ENCODE results near the gene ZNF205.

ZNF205 gene

DNA sequence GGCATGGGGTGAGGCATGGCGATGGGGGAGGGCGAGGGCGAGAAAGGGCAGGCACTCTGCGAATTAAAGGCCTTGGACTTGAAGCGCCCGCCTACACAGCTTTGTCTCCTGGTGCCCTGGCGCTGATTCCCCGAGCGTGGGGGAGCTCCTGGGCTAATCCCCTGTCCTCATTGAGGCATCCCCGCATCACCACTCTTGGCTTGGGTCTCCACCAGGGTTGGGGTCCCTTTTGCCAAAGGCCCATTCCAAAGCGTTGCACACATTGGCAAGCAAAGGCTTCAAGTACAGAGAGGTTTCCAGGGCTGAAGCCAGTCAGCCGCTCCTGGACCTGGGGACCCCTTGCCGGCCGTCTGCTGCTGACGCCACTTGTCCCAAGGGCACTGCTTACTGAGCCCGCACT is 8.0 kb downstream of the ZNF205 start:
- no peak overlapping the region for H2AFZ ChIP-seq (ENCODE audit: insufficient read depth, low read length, poor library complexity)
- no peak overlapping the region for H3K4me2 ChIP-seq (ENCODE audit: low read length)
- DNase-seq, result no peak
- H3K18ac ChIP-seq (ENCODE audit: low read length), result no peak overlapping the region
- H3K79me2 ChIP-seq (ENCODE audit: control insufficient read depth, insufficient read depth, low read length, poor library complexity), result no peaks in the 10 kb centered on the region
- no peaks in the 10 kb centered on the region for H3K27me3 ChIP-seq (ENCODE audit: insufficient read depth, low read length)
- H3K9ac ChIP-seq (ENCODE audit: low read length), result no peak overlapping the region
- peaks cover 3 to 4% of the 10 kb centered on the region in 2 experiments for H3K4me1 ChIP-seq (ENCODE audit: control insufficient read depth in 1 of 2, insufficient read depth in 2 of 2, low read length in 2 of 2)
- H4K8ac ChIP-seq (ENCODE audit: low read depth, low read length), result no peak overlapping the region
- no peak overlapping the region for H2BK5ac ChIP-seq (ENCODE audit: low read depth, low read length, poor library complexity)
- H3K4ac ChIP-seq (ENCODE audit: low read depth, low read length), result no peak overlapping the region
- no peak overlapping the region for H2BK120ac ChIP-seq (ENCODE audit: insufficient read depth, low read length, poor library complexity)
- H3K9me3 ChIP-seq (ENCODE audit: insufficient read depth, low read depth, low read length), result no peaks in the 10 kb centered on the region
- no peak overlapping the region for H3K27ac ChIP-seq (ENCODE audit: low read depth, low read length)
- H3K79me1 ChIP-seq (ENCODE audit: low read length), result no peaks in the 10 kb centered on the region
- no peak overlapping the region for H3K4me3 ChIP-seq (ENCODE audit: low read depth, low read length)
- no peak overlapping the region for H3K23ac ChIP-seq (ENCODE audit: low read length)
- H3K36me3 ChIP-seq (ENCODE audit: control insufficient read depth in 1 of 2, insufficient read depth in 2 of 2, low read length in 2 of 2), result peaks cover 42 to 45% of the 10 kb centered on the region in 2 experiments
- WGBS (ENCODE audit: extremely low coverage, insufficient coverage, insufficient read length), result no CpG with 5 or more reads among the region's 16 CpGs
- H3K14ac ChIP-seq (ENCODE audit: low read length), result no peak overlapping the region
- H2BK12ac ChIP-seq (ENCODE audit: low read length), result no peak overlapping the region
- no peak overlapping the region for H2AK5ac ChIP-seq (ENCODE audit: low read length)
- H4K91ac ChIP-seq (ENCODE audit: low read depth, low read length), result no peak overlapping the region
- H4K12ac ChIP-seq (ENCODE audit: low read depth, low read length), result no peak overlapping the region

DNA sequence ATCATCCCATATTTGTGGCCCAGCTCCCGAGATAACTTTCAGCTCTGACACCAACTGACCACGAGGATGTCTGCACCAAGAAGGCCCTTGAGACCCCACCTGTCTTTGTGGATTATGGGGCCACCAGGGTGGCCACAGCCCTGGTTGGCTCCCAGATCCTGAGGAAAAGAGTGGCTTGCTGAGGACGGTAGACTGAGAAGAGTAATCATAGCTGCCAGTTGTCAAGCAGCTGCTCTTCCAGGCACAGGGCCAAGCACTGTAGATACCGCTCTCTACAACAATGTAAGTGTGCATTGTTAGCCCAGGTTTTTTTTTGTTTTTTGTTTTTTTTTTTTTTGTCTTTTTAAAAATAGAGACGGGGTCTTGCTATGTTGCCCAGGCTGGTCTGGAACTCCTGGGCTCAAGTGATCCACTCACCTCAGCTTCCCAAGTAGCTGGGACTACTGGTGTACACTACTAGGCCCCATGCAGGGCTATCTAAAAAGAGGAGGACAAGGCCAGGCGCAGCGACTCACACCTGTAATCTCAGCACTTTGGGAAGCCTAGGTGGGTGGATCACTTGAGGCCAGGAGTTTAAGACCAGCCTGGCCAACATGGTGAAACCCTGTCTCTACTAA is 9.6 kb downstream of the ZNF205 start:
- H3K79me1 ChIP-seq (ENCODE audit: low read length), result no peaks in the 10 kb centered on the region
- H3K27me3 ChIP-seq (ENCODE audit: insufficient read depth, low read length), result no peaks in the 10 kb centered on the region
- H3K9ac ChIP-seq (ENCODE audit: low read length), result no peak overlapping the region
- H4K12ac ChIP-seq (ENCODE audit: low read depth, low read length), result no peak overlapping the region
- H2BK5ac ChIP-seq (ENCODE audit: low read depth, low read length, poor library complexity), result no peak overlapping the region
- no peak overlapping the region for H3K4ac ChIP-seq (ENCODE audit: low read depth, low read length)
- no peak overlapping the region for H3K27ac ChIP-seq (ENCODE audit: low read depth, low read length)
- no peak overlapping the region for H2BK120ac ChIP-seq (ENCODE audit: insufficient read depth, low read length, poor library complexity)
- no peak overlapping the region for H2AK5ac ChIP-seq (ENCODE audit: low read length)
- H3K79me2 ChIP-seq (ENCODE audit: control insufficient read depth, insufficient read depth, low read length, poor library complexity), result no peaks in the 10 kb centered on the region
- H3K4me2 ChIP-seq (ENCODE audit: low read length), result no peak overlapping the region
- WGBS (ENCODE audit: extremely low coverage, insufficient coverage, insufficient read length), result no CpG with 5 or more reads among the region's 7 CpGs
- no peak overlapping the region for H4K91ac ChIP-seq (ENCODE audit: low read depth, low read length)
- H3K23ac ChIP-seq (ENCODE audit: low read length), result no peak overlapping the region
- no peak overlapping the region for H3K4me3 ChIP-seq (ENCODE audit: low read depth, low read length)
- no peak overlapping the region for H2AFZ ChIP-seq (ENCODE audit: insufficient read depth, low read length, poor library complexity)
- H4K8ac ChIP-seq (ENCODE audit: low read depth, low read length), result no peak overlapping the region
- no peak overlapping the region for H3K18ac ChIP-seq (ENCODE audit: low read length)
- no peak for DNase-seq
- H3K14ac ChIP-seq (ENCODE audit: low read length), result no peak overlapping the region
- no peak overlapping the region for H2BK12ac ChIP-seq (ENCODE audit: low read length)
- peaks cover 3 to 4% of the 10 kb centered on the region in 2 experiments for H3K4me1 ChIP-seq (ENCODE audit: control insufficient read depth in 1 of 2, insufficient read depth in 2 of 2, low read length in 2 of 2)
- no peaks in the 10 kb centered on the region for H3K9me3 ChIP-seq (ENCODE audit: insufficient read depth, low read depth, low read length)
- peaks cover 30 to 36% of the 10 kb centered on the region in 2 experiments for H3K36me3 ChIP-seq (ENCODE audit: control insufficient read depth in 1 of 2, insufficient read depth in 2 of 2, low read length in 2 of 2)

DNA sequence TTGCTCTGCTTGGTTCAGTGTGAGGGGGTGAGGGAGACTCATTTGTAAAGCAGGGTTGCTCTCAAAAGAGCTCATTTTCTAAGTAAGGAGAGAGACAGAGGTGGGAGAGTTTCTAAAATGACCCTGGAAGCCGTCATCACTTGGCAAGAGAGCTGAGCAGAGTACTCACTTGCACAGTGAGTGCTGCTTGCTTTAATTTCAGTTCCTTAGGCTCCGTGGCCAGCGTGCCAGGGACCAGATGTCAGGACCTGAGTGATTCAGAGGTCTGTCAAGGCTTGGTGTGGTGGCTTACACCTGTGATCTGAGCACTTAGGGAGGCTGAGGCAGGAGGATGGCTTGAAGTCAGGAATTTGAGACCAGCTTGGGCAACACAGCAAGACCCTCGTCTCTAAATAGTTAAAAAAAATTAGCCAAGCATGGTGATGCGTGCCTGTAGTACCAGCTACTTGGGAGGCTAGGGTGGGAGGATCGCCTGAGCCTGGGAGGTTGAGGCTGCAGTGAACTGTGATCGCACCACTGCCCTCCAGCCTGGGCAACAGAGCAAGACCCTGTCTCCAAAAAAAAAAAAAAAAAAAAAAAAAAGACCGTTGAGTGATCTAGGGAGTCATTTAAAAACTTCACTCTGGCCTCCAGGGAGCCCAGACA is 10.7 kb downstream of the ZNF205 start:
- WGBS (ENCODE audit: extremely low coverage, insufficient coverage, insufficient read length), result no CpG with 5 or more reads among the region's 8 CpGs

DNA sequence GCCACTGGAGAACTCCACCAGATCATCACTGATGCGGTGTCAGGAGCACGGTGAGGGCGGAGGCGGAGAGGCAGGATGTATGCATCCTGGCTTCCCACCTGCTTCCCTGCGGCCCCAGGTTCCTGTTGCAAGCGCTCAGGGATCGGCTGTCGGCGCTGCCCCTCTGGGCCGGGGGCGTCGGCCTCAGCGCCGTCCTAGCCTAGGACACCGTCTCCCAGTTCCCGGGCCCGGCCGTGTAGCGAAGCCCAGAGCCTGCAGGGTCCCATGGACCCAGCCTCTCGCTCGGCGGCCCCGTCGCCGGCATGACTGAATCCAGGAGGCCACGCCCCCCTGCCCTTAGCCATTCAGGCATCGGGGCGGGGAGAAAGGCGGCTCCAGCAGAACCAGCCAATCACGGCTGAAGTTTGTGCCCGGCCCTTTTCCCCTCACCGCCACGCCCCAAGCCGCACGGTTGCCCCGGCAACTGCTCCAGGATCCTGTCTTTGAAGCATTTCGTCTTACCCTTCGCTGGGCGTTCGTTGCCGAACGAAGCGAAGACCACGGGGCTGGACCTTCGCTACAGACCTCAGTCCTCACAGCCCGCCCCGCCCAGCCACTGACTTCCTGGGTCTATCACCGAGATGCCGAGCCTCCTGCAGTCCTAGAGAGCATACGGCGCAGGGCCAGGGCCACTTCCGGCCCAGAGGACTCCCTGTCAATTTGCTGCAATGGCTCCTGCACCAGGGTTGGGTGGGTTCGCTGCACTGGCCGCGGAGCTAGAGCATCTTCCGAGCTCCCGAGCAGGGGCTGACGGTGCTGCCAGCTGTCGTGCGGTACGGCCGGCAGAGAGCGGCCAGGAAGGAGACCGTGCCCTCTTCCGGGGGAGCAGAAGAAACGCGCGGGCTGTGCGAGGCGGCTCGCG is 11.8 kb downstream of the ZNF205 start:
- peak overlapping the region; percentile 35 for H3K27ac ChIP-seq (ENCODE audit: low read depth, low read length)
- H3K27me3 ChIP-seq (ENCODE audit: insufficient read depth, low read length), result no peaks in the 10 kb centered on the region
- H3K36me3 ChIP-seq (ENCODE audit: control insufficient read depth in 1 of 2, insufficient read depth in 2 of 2, low read length in 2 of 2), result peaks cover 28 to 35% of the 10 kb centered on the region in 2 experiments
- H3K79me2 ChIP-seq (ENCODE audit: control insufficient read depth, insufficient read depth, low read length, poor library complexity), result no peaks in the 10 kb centered on the region
- peak overlapping the region; percentile 80 for H3K4me3 ChIP-seq (ENCODE audit: low read depth, low read length)
- H3K9me3 ChIP-seq (ENCODE audit: insufficient read depth, low read depth, low read length), result no peaks in the 10 kb centered on the region
- H2BK12ac ChIP-seq (ENCODE audit: low read length), result no peak overlapping the region
- H3K23ac ChIP-seq (ENCODE audit: low read length), result no peak overlapping the region
- H4K8ac ChIP-seq (ENCODE audit: low read depth, low read length), result peak overlapping the region; percentile 85
- H3K18ac ChIP-seq (ENCODE audit: low read length), result peak overlapping the region; percentile 14
- H2BK5ac ChIP-seq (ENCODE audit: low read depth, low read length, poor library complexity), result no peak overlapping the region
- peak overlapping the region; percentile 91 for H3K4me2 ChIP-seq (ENCODE audit: low read length)
- no peak overlapping the region for H2BK120ac ChIP-seq (ENCODE audit: insufficient read depth, low read length, poor library complexity)
- no peak overlapping the region for H2AK5ac ChIP-seq (ENCODE audit: low read length)
- H3K4me1 ChIP-seq (ENCODE audit: control insufficient read depth in 1 of 2, insufficient read depth in 2 of 2, low read length in 2 of 2), result peaks cover 3 to 6% of the 10 kb centered on the region in 2 experiments
- H3K9ac ChIP-seq (ENCODE audit: low read length), result peak overlapping the region; percentile 81
- H4K91ac ChIP-seq (ENCODE audit: low read depth, low read length), result peak overlapping the region; percentile 53
- peak; percentile 92 to 96 for DNase-seq
- peak overlapping the region; percentile 47 for H3K14ac ChIP-seq (ENCODE audit: low read length)
- H4K12ac ChIP-seq (ENCODE audit: low read depth, low read length), result peak overlapping the region; percentile 27
- peak overlapping the region; percentile 66 for H2AFZ ChIP-seq (ENCODE audit: insufficient read depth, low read length, poor library complexity)
- H3K4ac ChIP-seq (ENCODE audit: low read depth, low read length), result no peak overlapping the region
- WGBS (ENCODE audit: extremely low coverage, insufficient coverage, insufficient read length), result no CpG with 5 or more reads among the region's 72 CpGs
- H3K79me1 ChIP-seq (ENCODE audit: low read length), result no peaks in the 10 kb centered on the region

More for the DNA sequence above, 10.7 kb downstream of the ZNF205 start:
- Histone ChIP-seq H4K12ac (ENCODE audit: low read depth, low read length) (no peak overlapping the region), H4K91ac (ENCODE audit: low read depth, low read length) (no peak overlapping the region), H3K4me1 (ENCODE audit: control insufficient read depth in 1 of 2, insufficient read depth in 2 of 2, low read length in 2 of 2) (peaks cover 3 to 4% of the 10 kb centered on the region in 2 experiments), H3K36me3 (ENCODE audit: control insufficient read depth in 1 of 2, insufficient read depth in 2 of 2, low read length in 2 of 2) (peaks cover 31 to 41% of the 10 kb centered on the region in 2 experiments), H2BK120ac (ENCODE audit: insufficient read depth, low read length, poor library complexity) (no peak overlapping the region), H2AK5ac (ENCODE audit: low read length) (no peak overlapping the region), H3K18ac (ENCODE audit: low read length) (no peak overlapping the region), H3K9ac (ENCODE audit: low read length) (no peak overlapping the region), H3K79me1 (ENCODE audit: low read length) (no peaks in the 10 kb centered on the region), H3K27me3 (ENCODE audit: insufficient read depth, low read length) (no peaks in the 10 kb centered on the region), H3K4me3 (ENCODE audit: low read depth, low read length) (no peak overlapping the region), H3K14ac (ENCODE audit: low read length) (no peak overlapping the region), H3K4ac (ENCODE audit: low read depth, low read length) (no peak overlapping the region), H3K4me2 (ENCODE audit: low read length) (no peak overlapping the region), H3K79me2 (ENCODE audit: control insufficient read depth, insufficient read depth, low read length, poor library complexity) (no peaks in the 10 kb centered on the region), H3K9me3 (ENCODE audit: insufficient read depth, low read depth, low read length) (no peaks in the 10 kb centered on the region), H2BK5ac (ENCODE audit: low read depth, low read length, poor library complexity) (no peak overlapping the region), H3K23ac (ENCODE audit: low read length) (no peak overlapping the region), H2BK12ac (ENCODE audit: low read length) (no peak overlapping the region), H4K8ac (ENCODE audit: low read depth, low read length) (no peak overlapping the region), H3K27ac (ENCODE audit: low read depth, low read length) (no peak overlapping the region), H2AFZ (ENCODE audit: insufficient read depth, low read length, poor library complexity) (no peak overlapping the region)
- DNase-seq, result no peak
